Esophagus squamous epithelium (tissue), 4 donors: ENCODE results near the gene GMPR2.
"Not testable (repeated sequence)": the region's sequence is repeated elsewhere in the genome, so short reads cannot be mapped to it uniquely, and the experiment has no call there.

Experiments used
- POLR2A ChIP-seq, 4 donors: fragments of 450-650 bp; IDR thresholded peaks; one replicate each; pipeline ENCODE4 v1.6.1; 2017; ENCODE audit warnings: antibody characterized with exemption in 4 of 4, mild to moderate bottlenecking in 4 of 4, moderate library complexity in 3 of 4
- TF ChIP-seq, protein P1 (sequence below), 6 experiments: fragments of 450-650 bp in 4 of 6; fragments of 200-600 bp in 2 of 6; sonication (generic) in 2 of 6; IDR thresholded peaks; one replicate each; pipeline ENCODE4 v1.5.1; 2016 to 2019; ENCODE audit warnings: antibody characterized with exemption in 6 of 6, mild to moderate bottlenecking in 4 of 6, moderate library complexity in 4 of 6

GRCh38 chr14:24216876-24217275, 15.9 kb upstream of the GMPR2 start:
- TF ChIP-seq, protein P1, sequence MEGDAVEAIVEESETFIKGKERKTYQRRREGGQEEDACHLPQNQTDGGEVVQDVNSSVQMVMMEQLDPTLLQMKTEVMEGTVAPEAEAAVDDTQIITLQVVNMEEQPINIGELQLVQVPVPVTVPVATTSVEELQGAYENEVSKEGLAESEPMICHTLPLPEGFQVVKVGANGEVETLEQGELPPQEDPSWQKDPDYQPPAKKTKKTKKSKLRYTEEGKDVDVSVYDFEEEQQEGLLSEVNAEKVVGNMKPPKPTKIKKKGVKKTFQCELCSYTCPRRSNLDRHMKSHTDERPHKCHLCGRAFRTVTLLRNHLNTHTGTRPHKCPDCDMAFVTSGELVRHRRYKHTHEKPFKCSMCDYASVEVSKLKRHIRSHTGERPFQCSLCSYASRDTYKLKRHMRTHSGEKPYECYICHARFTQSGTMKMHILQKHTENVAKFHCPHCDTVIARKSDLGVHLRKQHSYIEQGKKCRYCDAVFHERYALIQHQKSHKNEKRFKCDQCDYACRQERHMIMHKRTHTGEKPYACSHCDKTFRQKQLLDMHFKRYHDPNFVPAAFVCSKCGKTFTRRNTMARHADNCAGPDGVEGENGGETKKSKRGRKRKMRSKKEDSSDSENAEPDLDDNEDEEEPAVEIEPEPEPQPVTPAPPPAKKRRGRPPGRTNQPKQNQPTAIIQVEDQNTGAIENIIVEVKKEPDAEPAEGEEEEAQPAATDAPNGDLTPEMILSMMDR (IDR thresholded peaks at IDR 0.05): not testable (repeated sequence)
- not testable (repeated sequence) for TF ChIP-seq POLR2A (IDR thresholded peaks at IDR 0.05)
